Lower lobe of right lung (tissue), 2 donors: ENCODE data around the gene ROBO2. TPM values are rescaled to one million over a fixed set of nuclear protein-coding genes. Genes with fewer than 3 reads are reported as not detected.
A peak's percentile ranks its signal among the peaks of the same experiment; 100 is the strongest.

ENCODE experiments used
- ATAC-seq, 2 donors: fragments of 200-7000 bp; cut with Tn5 transposase; one replicate each; pipeline ENCODE4 v1.9.1; 2020 to 2022; ENCODE audit warnings: mild to moderate bottlenecking in 2 of 2, moderate library complexity in 2 of 2
- DNase-seq: peaks from one replicate; pipeline ENCODE4 v3.0.0-alpha.2; 2020
- H3K27ac ChIP-seq: fragments of 200-600 bp; one replicate; pipeline ENCODE4 v1.8.0; 2022
- H3K27me3 ChIP-seq: fragments of 200-600 bp; one replicate; pipeline ENCODE4 v1.8.0; 2022; ENCODE audit warnings: low read depth
- H3K36me3 ChIP-seq: fragments of 200-600 bp; one replicate; pipeline ENCODE4 v1.8.0; 2022; ENCODE audit warnings: mild to moderate bottlenecking
- H3K4me1 ChIP-seq: fragments of 200-600 bp; one replicate; pipeline ENCODE4 v1.8.0; 2022
- H3K4me3 ChIP-seq: fragments of 200-600 bp; one replicate; pipeline ENCODE4 v1.8.0; 2022; ENCODE audit warnings: mild to moderate bottlenecking
- H3K9me3 ChIP-seq: fragments of 200-600 bp; one replicate; pipeline ENCODE4 v1.8.0; 2022
- intact Hi-C: fragments of 100-400 bp; cut with DNase I; formaldehyde crosslinking; loops from one replicate; pipeline ENCODE4 v1.11.0; 2022
- total RNA-seq: library from RNA; stranded (reverse); fragmentation: NEBNext Ultra II Directional; extraction: Animal tissue kit (Norgen Biotek cat#: 25700); gene quantifications from one replicate; pipeline ENCODE4 v1.2.1, GENCODE V29; 2021
- TF ChIP-seq, protein P1 (sequence below): fragments of 200-600 bp; IDR thresholded peaks from one replicate; pipeline ENCODE4 v1.8.0; 2022; ENCODE audit warnings: antibody characterized with exemption, mild to moderate bottlenecking
- donor health status: DM: no; HTN: yes; CAD: no; lungs with severe emphysema.

ROBO2 gene
- total RNA-seq, 1 donor from 2014 or later, result 11.8 TPM

GRCh38 chr3:77456906-77457305 lies 417.0 kb downstream of the ROBO2 start:
- no peaks in the 10 kb centered on the region for H3K4me1 ChIP-seq
- ATAC-seq, result no peak
- no peaks in the 10 kb centered on the region for H3K36me3 ChIP-seq
- no peak overlapping the region for H3K27ac ChIP-seq
- DNase-seq, result no peak
- intact Hi-C loops, result no loop called here
- no peaks in the 10 kb centered on the region for H3K27me3 ChIP-seq
- TF ChIP-seq, protein P1, sequence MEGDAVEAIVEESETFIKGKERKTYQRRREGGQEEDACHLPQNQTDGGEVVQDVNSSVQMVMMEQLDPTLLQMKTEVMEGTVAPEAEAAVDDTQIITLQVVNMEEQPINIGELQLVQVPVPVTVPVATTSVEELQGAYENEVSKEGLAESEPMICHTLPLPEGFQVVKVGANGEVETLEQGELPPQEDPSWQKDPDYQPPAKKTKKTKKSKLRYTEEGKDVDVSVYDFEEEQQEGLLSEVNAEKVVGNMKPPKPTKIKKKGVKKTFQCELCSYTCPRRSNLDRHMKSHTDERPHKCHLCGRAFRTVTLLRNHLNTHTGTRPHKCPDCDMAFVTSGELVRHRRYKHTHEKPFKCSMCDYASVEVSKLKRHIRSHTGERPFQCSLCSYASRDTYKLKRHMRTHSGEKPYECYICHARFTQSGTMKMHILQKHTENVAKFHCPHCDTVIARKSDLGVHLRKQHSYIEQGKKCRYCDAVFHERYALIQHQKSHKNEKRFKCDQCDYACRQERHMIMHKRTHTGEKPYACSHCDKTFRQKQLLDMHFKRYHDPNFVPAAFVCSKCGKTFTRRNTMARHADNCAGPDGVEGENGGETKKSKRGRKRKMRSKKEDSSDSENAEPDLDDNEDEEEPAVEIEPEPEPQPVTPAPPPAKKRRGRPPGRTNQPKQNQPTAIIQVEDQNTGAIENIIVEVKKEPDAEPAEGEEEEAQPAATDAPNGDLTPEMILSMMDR, result no peak
- H3K4me3 ChIP-seq, result no peak overlapping the region
- no peaks in the 10 kb centered on the region for H3K9me3 ChIP-seq

- intact Hi-C loops, result no loop called here
- H3K4me1 ChIP-seq, result no peaks in the 10 kb centered on the region
- DNase-seq, result no peak
- H3K27me3 ChIP-seq, result no peaks in the 10 kb centered on the region
- no peak overlapping the region for H3K4me3 ChIP-seq
- H3K36me3 ChIP-seq, result no peaks in the 10 kb centered on the region
- no peak overlapping the region for H3K27ac ChIP-seq
- ATAC-seq, result no peak
- TF ChIP-seq, protein P1, result no peak
- H3K9me3 ChIP-seq, result no peaks in the 10 kb centered on the region
Observed at GRCh38 chr3:77459926-77460325, 420.0 kb downstream of the ROBO2 start.

GRCh38 chr3:77460326-77460725 lies 420.4 kb downstream of the ROBO2 start:
- no peaks in the 10 kb centered on the region for H3K9me3 ChIP-seq
- no peak overlapping the region for H3K27ac ChIP-seq
- ATAC-seq, result no peak
- no peaks in the 10 kb centered on the region for H3K27me3 ChIP-seq
- H3K4me1 ChIP-seq, result no peaks in the 10 kb centered on the region
- no peaks in the 10 kb centered on the region for H3K36me3 ChIP-seq
- H3K4me3 ChIP-seq, result no peak overlapping the region
- no peak for DNase-seq
- TF ChIP-seq, protein P1, result no peak
- intact Hi-C loops, result no loop called here

- no peak for DNase-seq
- Histone ChIP-seq H3K27me3 (no peaks in the 10 kb centered on the region), H3K36me3 (no peaks in the 10 kb centered on the region), H3K4me1 (no peaks in the 10 kb centered on the region), H3K4me3 (no peak overlapping the region), H3K9me3 (no peaks in the 10 kb centered on the region), H3K27ac (no peak overlapping the region)
- TF ChIP-seq, protein P1, result no peak
- intact Hi-C loops, result no loop called here
- ATAC-seq, result peak; percentile 56 to 83
Observed at GRCh38 chr3:77462951-77463350, 423.1 kb downstream of the ROBO2 start.

- Histone ChIP-seq H3K4me3 (no peak overlapping the region), H3K27ac (no peak overlapping the region), H3K36me3 (no peaks in the 10 kb centered on the region), H3K4me1 (peaks cover 10% of the 10 kb centered on the region), H3K27me3 (no peaks in the 10 kb centered on the region), H3K9me3 (no peaks in the 10 kb centered on the region)
- ATAC-seq (peak; percentile 46 to 64), DNase-seq (no peak)
- TF ChIP-seq, protein P1, result no peak
- intact Hi-C loops, result no loop called here
Observed at GRCh38 chr3:77464111-77464688, 424.3 kb downstream of the ROBO2 start.
